Measurements from ENCODE around the gene SNTG2.

SNTG2 gene

GRCh38 chr2:973129-973528, 22.5 kb downstream of the SNTG2 start:
- no peak overlapping the region for H3K4me3 ChIP-seq (ENCODE audit: low read depth, low read length)
- TF ChIP-seq, protein P1, sequence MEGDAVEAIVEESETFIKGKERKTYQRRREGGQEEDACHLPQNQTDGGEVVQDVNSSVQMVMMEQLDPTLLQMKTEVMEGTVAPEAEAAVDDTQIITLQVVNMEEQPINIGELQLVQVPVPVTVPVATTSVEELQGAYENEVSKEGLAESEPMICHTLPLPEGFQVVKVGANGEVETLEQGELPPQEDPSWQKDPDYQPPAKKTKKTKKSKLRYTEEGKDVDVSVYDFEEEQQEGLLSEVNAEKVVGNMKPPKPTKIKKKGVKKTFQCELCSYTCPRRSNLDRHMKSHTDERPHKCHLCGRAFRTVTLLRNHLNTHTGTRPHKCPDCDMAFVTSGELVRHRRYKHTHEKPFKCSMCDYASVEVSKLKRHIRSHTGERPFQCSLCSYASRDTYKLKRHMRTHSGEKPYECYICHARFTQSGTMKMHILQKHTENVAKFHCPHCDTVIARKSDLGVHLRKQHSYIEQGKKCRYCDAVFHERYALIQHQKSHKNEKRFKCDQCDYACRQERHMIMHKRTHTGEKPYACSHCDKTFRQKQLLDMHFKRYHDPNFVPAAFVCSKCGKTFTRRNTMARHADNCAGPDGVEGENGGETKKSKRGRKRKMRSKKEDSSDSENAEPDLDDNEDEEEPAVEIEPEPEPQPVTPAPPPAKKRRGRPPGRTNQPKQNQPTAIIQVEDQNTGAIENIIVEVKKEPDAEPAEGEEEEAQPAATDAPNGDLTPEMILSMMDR (IDR thresholded peaks at IDR 0.05; ENCODE audit: low read depth, low read length, missing control alignments): no peak
- in situ Hi-C loops (cut with HindIII; ENCODE audit: low sequenced_read_pairs): no loop called here
- no peak for DNase-seq (ENCODE audit: low read depth)

DNA sequence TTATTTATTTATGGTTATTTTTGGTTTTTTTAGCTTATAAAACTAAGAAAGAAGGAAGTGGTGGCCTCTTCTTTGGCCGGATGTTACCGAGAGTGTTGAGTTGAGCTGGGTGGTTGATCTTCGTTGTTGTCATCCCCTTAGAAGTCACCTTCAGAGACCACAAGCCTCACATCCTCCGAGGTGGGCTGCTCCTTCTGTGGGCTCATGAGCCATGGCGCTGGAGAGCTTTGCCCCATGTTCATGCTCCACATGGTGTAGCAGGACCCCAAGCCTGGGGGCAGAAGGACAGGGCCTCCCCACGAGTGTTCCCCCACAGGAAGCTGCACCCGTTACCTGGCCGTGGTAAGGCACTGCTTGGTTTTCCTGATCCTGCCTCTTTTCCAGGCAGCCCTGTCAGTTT, 23.4 kb downstream of the SNTG2 start:
- in situ Hi-C loops (cut with HindIII; ENCODE audit: low sequenced_read_pairs): no loop called here
- no peak overlapping the region for H3K4me3 ChIP-seq (ENCODE audit: low read depth, low read length)
- no peak for DNase-seq (ENCODE audit: low read depth)
- TF ChIP-seq, protein P1 (IDR thresholded peaks at IDR 0.05; ENCODE audit: low read depth, low read length, missing control alignments): no peak

- no peak overlapping the region for H3K4me3 ChIP-seq (ENCODE audit: low read depth, low read length)
- in situ Hi-C loops (cut with HindIII; ENCODE audit: low sequenced_read_pairs): no loop called here
- TF ChIP-seq, protein P1 (IDR thresholded peaks at IDR 0.05; ENCODE audit: low read depth, low read length, missing control alignments): no peak
- DNase-seq (ENCODE audit: low read depth): no peak
These were observed 23.9 kb downstream of the SNTG2 start for GRCh38 chr2:974502-974901.

- TF ChIP-seq, protein P1 (IDR thresholded peaks at IDR 0.05; ENCODE audit: low read depth, low read length, missing control alignments): no peak
- no peak for DNase-seq (ENCODE audit: low read depth)
- no peak overlapping the region for H3K4me3 ChIP-seq (ENCODE audit: low read depth, low read length)
- in situ Hi-C loops (cut with HindIII; ENCODE audit: low sequenced_read_pairs): no loop called here
These were observed 24.4 kb downstream of the SNTG2 start for GRCh38 chr2:975095-975494.

DNA sequence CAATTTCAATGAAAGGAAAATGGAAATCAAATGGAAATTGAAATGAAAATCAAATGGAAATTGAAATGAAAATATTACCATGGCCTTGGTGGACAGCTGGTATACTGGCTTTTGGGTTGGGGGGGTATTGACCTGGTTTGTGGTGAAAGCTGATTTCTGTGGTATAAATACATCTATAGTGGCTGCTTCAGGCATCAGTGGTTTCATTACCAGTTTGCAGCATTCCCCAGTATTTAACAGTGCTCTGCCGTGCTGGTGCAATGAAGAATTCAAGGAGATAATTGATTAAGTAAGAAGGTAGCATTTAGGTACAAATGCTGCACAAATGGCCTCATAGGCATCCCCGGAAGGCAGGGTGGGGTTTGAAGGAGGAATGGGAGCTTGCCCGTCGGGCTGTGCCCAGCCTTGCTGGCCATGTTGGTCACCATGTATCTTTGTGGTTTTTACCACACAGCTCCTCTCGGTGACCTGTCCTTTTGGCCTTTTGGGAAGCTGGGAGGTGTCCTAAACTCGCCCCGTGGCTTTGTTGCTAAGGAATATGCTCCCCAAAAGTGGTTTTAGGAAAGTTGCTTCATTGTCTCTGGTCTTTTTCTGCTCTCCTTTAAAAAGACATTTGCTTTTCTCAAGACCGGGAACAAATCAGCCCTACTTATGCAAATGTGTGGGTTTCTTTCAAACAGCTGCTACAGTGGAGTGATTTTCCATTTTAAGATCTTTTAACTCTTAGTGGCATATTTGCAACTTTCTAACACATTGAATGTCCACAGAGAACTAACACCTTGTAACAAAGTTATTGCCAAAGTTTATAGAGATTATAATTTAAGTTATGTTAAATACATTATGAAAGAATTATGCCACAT, 28.6 kb downstream of the SNTG2 start:
- in situ Hi-C loops (cut with HindIII; ENCODE audit: low sequenced_read_pairs): no loop called here
- H3K4me3 ChIP-seq (ENCODE audit: low read depth, low read length): no peak overlapping the region
- no peak for DNase-seq (ENCODE audit: low read depth)
- TF ChIP-seq, protein P1 (IDR thresholded peaks at IDR 0.05; ENCODE audit: low read depth, low read length, missing control alignments): no peak

DNA sequence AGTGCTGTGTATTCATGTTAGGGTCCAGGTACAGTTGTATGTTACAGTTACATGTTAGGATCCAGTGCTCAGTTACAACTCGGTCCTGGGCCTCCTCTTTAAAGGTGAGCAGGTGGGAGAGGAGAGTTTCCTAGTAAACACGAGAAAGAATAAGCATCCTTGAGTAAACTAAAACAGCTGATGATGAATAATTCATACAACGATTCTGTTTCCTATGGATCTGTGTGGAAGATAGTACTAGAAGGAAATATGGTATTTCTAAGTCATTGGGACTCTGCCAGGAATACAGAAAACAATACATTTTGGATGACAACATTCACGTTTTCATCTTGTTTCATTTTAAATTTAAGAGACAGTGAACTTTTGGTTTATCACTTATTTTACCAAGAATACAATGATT, 29.5 kb downstream of the SNTG2 start:
- H3K4me3 ChIP-seq (ENCODE audit: low read depth, low read length): no peak overlapping the region
- DNase-seq (ENCODE audit: low read depth): no peak
- TF ChIP-seq, protein P1 (IDR thresholded peaks at IDR 0.05; ENCODE audit: low read depth, low read length, missing control alignments): no peak
- in situ Hi-C loops (cut with HindIII; ENCODE audit: low sequenced_read_pairs): no loop called here

Data from astrocyte of the cerebellum (primary cell).